Ramos (cell line): ENCODE data around the gene SUPT20HL2.
"Not testable (repeated sequence)": the region's sequence is repeated elsewhere in the genome, so short reads cannot be mapped to it uniquely, and the experiment has no call there.

ENCODE experiments used
- in situ Hi-C: fragments of 300-500 bp; cut with MboI; formaldehyde crosslinking; loops from one replicate; pipeline ENCODE4 v1.14.3; 2022; ENCODE audit warnings: low sequenced_read_pairs; ENCODE audit not compliant: unreplicated experiment

SUPT20HL2 gene

DNA sequence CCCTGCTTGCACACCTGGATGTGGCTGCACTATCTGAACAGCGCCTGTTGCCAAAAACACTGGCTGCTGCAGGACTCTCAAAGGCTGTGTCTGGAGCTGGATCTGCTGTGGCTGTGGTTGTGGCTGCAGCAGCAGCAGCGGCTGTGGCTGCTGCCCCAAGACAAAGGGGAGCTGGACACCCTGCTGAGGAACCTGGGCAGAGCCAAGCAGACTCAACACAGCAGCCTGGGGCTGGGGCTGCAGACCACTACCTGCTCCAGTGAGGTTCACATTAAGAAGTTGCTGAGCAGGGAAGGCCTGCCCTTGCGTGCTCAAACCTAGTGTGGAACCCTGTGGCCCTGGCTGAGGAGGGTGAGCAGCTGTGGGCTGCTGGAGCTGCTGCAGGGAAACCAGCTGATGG is 3.0 kb downstream of the SUPT20HL2 start:
- in situ Hi-C loops, result not testable (repeated sequence)

GRCh38 chrX:24309580-24310374 is 4.1 kb downstream of the SUPT20HL2 start:
- in situ Hi-C loops, result not testable (repeated sequence)

DNA sequence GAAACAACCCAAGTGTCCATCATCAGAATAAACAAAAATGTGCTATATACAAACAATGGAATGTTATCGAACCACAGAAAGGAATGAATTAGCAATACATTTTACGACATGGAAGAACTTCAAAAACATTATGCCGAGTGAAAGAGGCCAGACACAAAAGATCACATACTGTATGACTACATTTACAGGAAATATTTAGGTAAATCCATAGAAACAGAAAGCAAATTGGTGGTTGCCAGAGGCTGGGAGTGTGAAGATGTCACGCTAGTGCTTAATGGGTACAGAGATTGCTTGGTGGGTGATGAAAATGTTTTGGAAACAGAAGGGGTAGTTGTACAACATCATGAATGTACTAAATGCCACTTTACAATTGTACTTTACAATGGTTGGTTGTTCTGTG is 5.1 kb downstream of the SUPT20HL2 start:
- in situ Hi-C loops, result not testable (repeated sequence)

DNA sequence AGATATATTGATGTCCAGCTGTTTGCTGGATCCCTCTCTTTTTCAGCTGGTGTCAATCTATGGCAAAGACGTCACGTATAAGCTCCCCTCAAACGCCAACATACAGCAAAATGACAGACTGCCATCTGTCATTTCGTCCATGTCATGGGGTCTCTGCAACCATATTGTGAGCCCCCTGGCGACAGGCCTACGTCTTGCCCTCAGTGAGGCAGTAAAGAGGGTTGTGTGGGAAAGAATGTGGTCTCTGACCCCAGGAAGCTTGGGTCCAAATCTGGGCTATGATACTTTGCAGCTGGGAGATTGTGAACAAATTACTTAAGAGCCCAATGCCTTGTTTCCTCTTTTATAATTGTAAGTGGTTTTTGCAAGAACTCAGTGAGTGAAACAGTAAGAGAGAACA is 7.4 kb downstream of the SUPT20HL2 start:
- in situ Hi-C loops, result no loop called here

DNA sequence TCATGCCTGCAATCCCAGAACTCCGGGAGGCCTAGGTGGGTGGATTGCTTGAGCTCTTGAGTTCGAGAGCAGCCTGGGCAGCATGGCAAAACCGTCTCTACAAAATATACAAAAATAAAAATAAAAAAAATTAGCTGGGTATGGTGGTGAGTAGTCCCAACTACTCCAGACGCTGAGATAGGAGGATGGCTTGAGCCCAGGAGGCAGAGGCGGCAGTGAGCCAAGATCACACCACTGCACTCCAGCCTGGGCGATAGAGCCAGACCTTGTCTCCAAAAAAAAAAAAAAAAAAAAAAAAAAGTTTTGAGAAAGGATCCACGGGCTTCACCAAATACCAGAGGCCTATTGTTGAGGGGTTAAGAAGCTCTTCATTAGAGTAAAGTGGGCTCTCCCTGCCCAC is 8.0 kb downstream of the SUPT20HL2 start:
- in situ Hi-C loops, result no loop called here

DNA sequence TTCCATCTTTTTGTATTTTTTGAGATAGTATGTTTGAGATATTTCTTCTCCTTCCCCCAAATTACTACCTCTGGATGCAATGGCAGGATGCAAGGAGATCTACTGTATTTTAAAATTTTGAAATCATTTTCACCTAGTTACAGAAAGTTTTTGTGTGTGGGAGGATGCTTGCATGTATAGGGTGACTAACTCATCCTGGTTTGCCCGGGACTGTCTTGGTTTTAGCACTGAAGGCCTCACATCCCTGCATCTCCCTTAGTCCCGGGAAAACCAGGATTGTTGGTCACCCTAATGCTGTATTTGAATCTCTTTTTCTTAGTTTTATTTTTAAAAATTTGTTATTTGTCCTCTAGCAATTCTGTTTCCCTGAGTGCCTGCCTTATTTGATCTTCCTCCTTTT is 12.1 kb downstream of the SUPT20HL2 start:
- in situ Hi-C loops, result no loop called here

- in situ Hi-C loops, result no loop called here
Measured at GRCh38 chrX:24301060-24301459, 12.8 kb downstream of the SUPT20HL2 start.

DNA sequence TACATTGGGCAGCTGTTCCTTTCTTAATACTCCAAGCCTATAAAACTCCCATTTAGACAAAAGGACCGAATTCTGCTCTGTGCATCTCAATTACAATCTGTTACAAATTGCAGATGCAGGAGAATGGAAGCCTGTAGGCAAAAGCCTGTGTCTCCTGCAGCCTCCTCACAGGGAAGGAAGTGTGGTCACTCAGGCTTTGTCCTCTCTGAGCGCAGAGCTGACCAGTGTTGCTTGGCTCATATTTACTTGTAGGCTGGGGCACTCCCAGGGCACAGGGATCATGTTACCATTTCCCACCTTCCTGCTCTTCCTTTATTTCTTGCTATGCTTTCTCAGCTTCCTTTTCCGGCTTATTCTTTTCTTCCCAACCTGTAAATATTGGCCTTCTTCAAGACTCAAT is 15.7 kb downstream of the SUPT20HL2 start:
- in situ Hi-C loops, result no loop called here

DNA sequence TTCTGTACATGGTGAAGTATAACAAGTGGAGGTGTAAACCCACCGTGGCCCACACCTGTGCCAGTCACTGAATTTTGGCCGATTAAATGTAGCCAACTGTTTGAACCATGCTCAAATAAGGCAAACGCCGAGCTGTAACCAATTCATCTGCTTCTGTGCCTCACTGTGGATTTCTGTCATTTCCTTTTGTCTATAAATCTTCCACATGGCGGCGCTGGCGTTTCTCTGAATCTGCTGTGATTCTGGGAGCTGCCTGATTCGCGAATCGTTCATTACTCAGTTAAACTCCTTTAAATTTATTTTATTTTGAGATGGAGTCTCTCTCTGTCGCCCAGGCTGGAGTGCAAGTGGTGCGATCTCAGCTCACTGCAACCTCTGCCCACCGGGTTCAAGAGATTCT is 19.2 kb downstream of the SUPT20HL2 start:
- in situ Hi-C loops, result no loop called here

DNA sequence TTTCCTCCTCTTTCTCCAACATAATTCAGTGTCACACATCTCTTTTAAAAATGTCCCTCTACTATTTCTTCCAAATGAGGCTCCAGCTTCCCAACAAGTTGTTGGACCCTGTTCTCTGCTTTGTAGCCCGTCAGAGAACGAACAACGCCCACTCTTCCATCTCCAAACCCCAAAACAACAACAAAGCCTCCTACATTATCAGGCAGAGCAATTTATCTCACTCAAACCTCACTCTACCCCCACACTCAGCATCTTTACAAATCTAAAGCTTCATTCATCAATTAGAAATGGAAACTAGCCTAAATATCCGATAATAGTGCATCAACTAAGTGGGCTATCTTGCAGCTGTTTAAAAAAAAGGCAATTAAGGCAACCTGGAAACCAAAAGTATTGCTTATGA is 20.5 kb downstream of the SUPT20HL2 start:
- in situ Hi-C loops, result no loop called here

GRCh38 chrX:24292353-24292752 is 21.5 kb downstream of the SUPT20HL2 start:
- in situ Hi-C loops, result no loop called here

DNA sequence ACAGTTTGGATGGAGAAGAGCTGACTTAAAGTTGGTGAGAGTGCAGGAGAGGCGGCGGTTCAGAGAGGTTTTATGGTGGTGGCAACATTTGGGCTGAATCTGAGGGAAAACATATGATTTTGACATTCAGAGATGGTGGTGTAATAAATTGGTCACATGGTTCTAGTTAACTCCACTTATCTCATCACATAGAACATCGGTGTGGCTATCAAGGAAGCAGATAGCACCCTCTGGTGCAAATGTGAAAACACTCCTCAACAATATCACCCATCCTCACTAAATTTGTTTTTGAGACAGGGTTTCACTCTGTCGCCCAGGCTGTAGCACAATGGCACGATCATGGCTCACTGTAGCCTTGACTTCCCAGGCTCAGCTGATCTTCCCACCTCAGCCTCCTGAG is 28.8 kb downstream of the SUPT20HL2 start:
- in situ Hi-C loops, result no loop called here

DNA sequence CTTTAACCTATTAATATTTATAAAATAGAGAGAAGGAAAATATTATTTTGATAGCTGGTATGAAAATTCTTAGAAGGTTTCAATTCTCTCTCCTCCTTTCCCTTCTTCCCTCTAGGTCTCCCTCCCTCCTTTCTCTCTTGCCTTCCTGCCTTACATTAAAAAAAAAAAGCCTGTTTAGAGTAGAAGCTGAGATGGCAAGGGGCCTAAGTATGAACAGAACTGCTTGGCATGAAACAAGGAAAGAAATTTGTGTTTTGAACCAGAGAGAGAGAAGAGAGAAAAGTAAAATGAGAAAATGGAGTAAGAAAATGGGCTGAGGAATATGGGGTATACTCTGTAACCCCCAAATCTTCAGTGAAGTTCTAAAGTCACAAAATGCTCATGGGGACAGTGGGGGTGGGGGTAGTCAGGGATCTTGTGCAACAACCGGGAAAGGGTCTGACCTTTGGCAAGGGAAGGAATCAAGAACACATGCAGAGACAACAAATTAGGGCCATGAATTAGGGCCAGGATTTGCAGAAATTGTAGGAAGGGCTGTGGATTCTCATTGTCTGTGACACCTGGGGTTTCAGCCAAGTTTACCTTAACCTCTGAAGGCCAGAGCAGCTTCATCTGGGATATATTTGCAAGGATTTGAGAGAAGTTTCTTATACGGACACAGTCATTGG is 30.6 kb downstream of the SUPT20HL2 start:
- in situ Hi-C loops, result no loop called here

DNA sequence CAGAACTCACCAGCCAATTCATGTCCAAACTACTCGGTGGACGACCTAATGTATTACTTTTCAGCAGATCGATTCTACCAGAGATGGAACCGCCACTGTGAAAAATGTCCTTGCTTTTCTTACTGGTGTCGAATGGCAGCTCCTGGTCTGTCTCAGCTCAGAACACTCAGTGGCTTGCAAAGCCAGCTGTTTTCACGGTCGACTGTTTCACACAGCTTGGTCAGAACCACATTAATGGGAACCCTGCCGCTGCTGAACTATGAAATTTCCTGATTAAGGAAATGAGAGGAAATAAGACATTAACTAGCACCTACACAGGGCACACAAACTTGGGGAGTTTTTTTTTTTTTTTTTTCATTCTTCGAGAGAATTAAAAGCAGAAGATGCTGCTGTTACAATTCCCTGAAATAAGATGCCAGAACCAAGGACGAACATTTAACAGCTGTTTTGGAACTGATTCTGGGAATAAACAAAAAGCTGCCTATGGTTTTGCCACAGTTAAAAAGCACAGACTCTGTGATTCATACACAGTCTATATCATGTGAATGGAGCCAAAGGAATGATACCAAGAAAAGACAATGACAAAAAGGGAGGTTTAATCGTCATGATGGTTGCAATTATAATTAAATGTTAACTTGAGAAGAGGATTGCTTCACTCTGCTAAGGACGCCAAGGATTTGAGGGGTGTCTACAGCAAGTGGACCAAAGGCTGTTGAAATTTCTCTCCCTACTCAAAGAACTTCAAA is 31.3 kb downstream of the SUPT20HL2 start:
- in situ Hi-C loops, result no loop called here

GRCh38 chrX:24277405-24277804 is 36.5 kb downstream of the SUPT20HL2 start:
- in situ Hi-C loops, result no loop called here

GRCh38 chrX:24276015-24276414 is 37.9 kb downstream of the SUPT20HL2 start:
- in situ Hi-C loops, result no loop called here

DNA sequence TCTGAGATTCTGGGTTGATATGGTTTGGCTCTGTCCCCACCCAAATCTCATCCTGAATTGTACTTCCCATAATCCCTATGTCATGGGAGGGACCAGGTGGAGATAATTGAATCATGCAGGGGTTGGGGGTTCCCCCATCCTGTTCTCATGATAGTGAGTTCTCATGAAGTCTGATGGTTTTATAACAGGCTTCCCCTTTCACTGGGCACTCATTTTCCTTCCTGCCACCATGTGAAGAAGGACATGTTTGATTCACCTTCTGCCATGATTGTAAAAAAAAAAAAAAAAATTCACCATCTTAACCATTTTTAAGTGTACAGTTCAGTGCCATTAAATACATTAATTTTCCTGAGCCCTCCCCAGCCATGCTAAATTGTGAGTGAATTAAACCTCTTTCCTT is 42.6 kb downstream of the SUPT20HL2 start:
- in situ Hi-C loops, result no loop called here

- in situ Hi-C loops, result no loop called here
Measured at GRCh38 chrX:24268786-24269185, 45.1 kb downstream of the SUPT20HL2 start.

GRCh38 chrX:24266996-24267395 is 46.9 kb downstream of the SUPT20HL2 start:
- in situ Hi-C loops, result no loop called here

GRCh38 chrX:24264383-24264782 is 49.5 kb downstream of the SUPT20HL2 start:
- in situ Hi-C loops, result no loop called here

DNA sequence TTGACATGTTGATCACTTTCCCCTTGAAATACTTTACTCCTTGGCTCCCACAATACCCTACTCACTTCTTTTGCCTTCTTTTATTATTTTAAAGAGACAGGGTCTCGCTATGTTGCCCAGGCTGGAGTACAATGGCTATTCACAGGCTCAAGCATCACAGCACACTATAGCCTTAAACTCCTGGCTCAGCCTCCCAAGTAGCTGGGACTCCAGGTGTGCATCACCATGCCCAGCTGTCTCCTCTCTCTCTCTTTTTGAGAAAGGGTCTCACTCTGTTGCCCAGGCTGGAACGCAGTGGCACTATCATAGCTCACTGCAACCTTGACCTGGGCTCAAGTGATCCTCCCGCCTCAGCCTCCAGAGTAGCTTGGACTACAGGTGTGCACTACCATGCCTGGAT is 51.6 kb downstream of the SUPT20HL2 start:
- in situ Hi-C loops, result no loop called here
